AG20443 (cell line): ENCODE measurements around the gene POLQ.
"Not testable (repeated sequence)": the region's sequence is repeated elsewhere in the genome, so short reads cannot be mapped to it uniquely, and the experiment has no call there.

Source experiments
- DNase-seq: peaks from one replicate; pipeline ENCODE4 v3.0.0; 2012; ENCODE audit warnings: low spot score, mixed read lengths

Gene POLQ

DNA sequence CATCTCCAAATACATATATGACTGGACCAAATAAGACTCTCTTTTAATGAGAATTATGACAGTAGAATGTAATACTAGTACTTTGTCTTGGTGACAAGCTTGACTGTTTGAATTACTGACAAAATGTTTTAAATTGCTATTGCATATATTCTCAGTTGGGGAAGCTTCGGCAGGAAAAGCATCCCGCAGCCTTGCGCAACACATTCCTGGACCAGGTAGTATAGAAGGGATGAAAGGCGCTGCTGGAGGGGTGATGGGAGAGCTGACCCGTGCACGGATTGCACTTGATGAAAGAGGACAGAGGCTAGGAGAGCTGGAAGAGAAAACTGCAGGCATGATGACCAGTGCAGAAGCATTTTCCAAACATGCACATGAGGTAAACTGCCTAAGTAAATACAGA, 127.6 kb downstream of the POLQ start:
- no peak for DNase-seq

- DNase-seq, result no peak
Measured at GRCh38 chr3:121414924-121415323, 130.9 kb downstream of the POLQ start.

GRCh38 chr3:121411523-121411922, 134.3 kb downstream of the POLQ start:
- DNase-seq, result no peak

GRCh38 chr3:121405631-121406030, 140.2 kb downstream of the POLQ start:
- no peak for DNase-seq

DNA sequence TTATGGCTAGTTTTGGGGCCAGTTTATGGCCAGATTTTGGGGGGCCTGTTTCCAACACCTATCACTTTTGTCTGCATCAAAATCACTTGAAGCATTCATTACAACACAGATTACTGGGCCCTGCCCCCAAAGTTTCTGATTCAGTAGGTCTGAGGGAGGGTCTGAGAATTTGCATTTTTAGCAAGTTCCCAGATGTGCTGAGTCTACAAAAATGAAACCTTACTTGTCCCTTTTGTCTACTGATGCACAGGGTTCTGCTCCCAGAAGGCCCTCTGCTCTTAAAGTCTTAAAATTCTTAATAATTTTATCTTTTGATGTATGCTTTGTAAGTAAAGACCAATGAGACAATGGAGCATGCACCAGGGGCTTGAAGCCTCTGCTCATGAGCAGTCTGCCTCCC, 146.0 kb downstream of the POLQ start:
- no peak for DNase-seq

- DNase-seq, result not testable (repeated sequence)
Measured at GRCh38 chr3:121398051-121398450, 147.7 kb downstream of the POLQ start.

DNA sequence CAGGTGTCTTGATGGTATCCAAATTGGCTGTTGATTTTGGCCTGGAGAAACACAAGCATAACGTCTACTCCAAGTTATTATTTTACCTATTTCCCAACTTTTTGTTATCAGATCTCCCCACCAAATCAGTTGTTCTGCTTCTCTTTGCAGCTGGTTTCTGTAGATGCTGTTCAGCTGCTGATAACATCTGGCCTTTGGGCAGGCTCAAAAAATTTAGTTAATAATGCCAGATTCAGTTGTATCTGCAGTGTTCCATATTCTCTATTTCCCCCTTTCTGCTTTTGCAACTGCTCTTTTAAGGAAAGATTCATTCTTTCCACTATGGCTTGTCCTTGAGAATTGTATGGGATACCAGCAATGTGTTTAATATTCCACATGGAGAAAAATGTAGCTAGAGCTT, 149.8 kb downstream of the POLQ start:
- DNase-seq, result not testable (repeated sequence)

- DNase-seq, result not testable (repeated sequence)
Measured at GRCh38 chr3:121388308-121388707, 157.5 kb downstream of the POLQ start.
